D721Med (cell line): ENCODE data around the gene DNAH14.

Source experiments
- DNase-seq: peaks from one replicate; pipeline ENCODE4 v3.0.0; 2011; ENCODE audit warnings: low spot score; ENCODE audit not compliant: insufficient read length
- FAIRE-seq: peaks from 2 replicates; lab custom pipeline; 2011; peaks lifted over from hg19 to GRCh38; lab: Jason Lieb, UNC
- CTCF ChIP-seq: IDR thresholded peaks from 2 replicates; pipeline ENCODE4 v1.5.1; 2012; ENCODE audit warnings: mild to moderate bottlenecking, control low read depth; ENCODE audit not compliant: insufficient read depth; ENCODE audit errors: missing control alignments

Gene DNAH14

GRCh38 chr1:224903955-224904354, 25.5 kb upstream of the DNAH14 start:
- FAIRE-seq (no peak), DNase-seq (no peak)
- no peak for TF ChIP-seq CTCF

GRCh38 chr1:224906340-224906739, 23.1 kb upstream of the DNAH14 start:
- no peak for TF ChIP-seq CTCF
- FAIRE-seq = no peak
- DNase-seq = no peak

- TF ChIP-seq CTCF = no peak
- DNase-seq (no peak), FAIRE-seq (no peak)
Observed at GRCh38 chr1:224911217-224911616, 18.3 kb upstream of the DNAH14 start.

- no peak for FAIRE-seq
- no peak for DNase-seq
- no peak for TF ChIP-seq CTCF
Observed at GRCh38 chr1:224914292-224914900, 15.1 kb upstream of the DNAH14 start.

- no peak for TF ChIP-seq CTCF
- DNase-seq = no peak
- FAIRE-seq = no peak
Observed at GRCh38 chr1:224919508-224919907, 10.0 kb upstream of the DNAH14 start.

GRCh38 chr1:224920930-224921329, 8.5 kb upstream of the DNAH14 start:
- DNase-seq = no peak
- no peak for TF ChIP-seq CTCF
- FAIRE-seq = no peak

GRCh38 chr1:224921354-224921753, 8.1 kb upstream of the DNAH14 start:
- FAIRE-seq (no peak), DNase-seq (no peak)
- no peak for TF ChIP-seq CTCF
